B cell (primary cell): ENCODE results near the gene PTPN22. TPM values are rescaled to one million over a fixed set of nuclear protein-coding genes. Genes with fewer than 3 reads are reported as not detected.

Experiments
- ATAC-seq: fragments of 200-7000 bp; cut with Tn5 transposase; one replicate; pipeline ENCODE4 v1.10.0; 2021; ENCODE audit warnings: low read depth, mild to moderate bottlenecking, moderate number of reproducible peaks, moderate library complexity
- CTCF ChIA-PET: fragments of 350-600 bp; sonication (Branson Sonifier 250); formaldehyde crosslinking; loops from one replicate; lab custom pipeline; 2021; ENCODE audit warnings: antibody characterized with exemption, inconsistent platforms; lab: Charles Lee
- POLR2A ChIA-PET: fragments of 350-600 bp; sonication (Branson Sonifier 250); formaldehyde crosslinking; loops from one replicate; lab custom pipeline; 2021; ENCODE audit warnings: antibody characterized with exemption; lab: Charles Lee
- DNase-seq: peaks from one replicate; pipeline ENCODE4 v3.0.0; 2013
- H2AFZ ChIP-seq: 2 replicates; pipeline ENCODE4 v1.6.1; 2012; ENCODE audit warnings: mild to moderate bottlenecking, low read depth, low read length; ENCODE audit not compliant: insufficient read depth, poor library complexity, severe bottlenecking
- H3K27ac ChIP-seq, 2 donors: 1 replicate in 1 of 2; 2 replicates in 1 of 2; pipeline ENCODE4 v1.5.1; 2012 to 2013; ENCODE audit warnings: low read length in 2 of 2, mild to moderate bottlenecking in 2 of 2, moderate library complexity in 1 of 2
- H3K27me3 ChIP-seq, 4 experiments: fragments of 200-600 bp in 1 of 4; sonication (generic) in 1 of 4; replicated peaks in 1 of 4; 1 replicate in 2 of 4; 2 replicates in 2 of 4; pipeline versions ENCODE4 v1.6.1 to v1.7.0; 2013 to 2016; ENCODE audit warnings: low read length in 3 of 4, mild to moderate bottlenecking in 2 of 4, mixed read lengths in 1 of 4, moderate library complexity in 1 of 4; ENCODE audit not compliant: insufficient read depth in 4 of 4, control insufficient read depth in 3 of 4; ENCODE audit errors: control extremely low read depth in 1 of 4
- H3K36me3 ChIP-seq, 2 experiments: replicated peaks in 1 of 2; 1 replicate in 1 of 2; 2 replicates in 1 of 2; pipeline versions ENCODE4 v1.6.1 to v1.7.1; 2013; ENCODE audit warnings: low read length in 1 of 2; ENCODE audit not compliant: insufficient read depth in 2 of 2, control insufficient read depth in 1 of 2; ENCODE audit errors: control extremely low read depth in 1 of 2, extremely low read depth in 1 of 2
- H3K4me1 ChIP-seq, 2 donors: fragments of 200-600 bp in 1 of 2; sonication (generic) in 1 of 2; 1 replicate in 1 of 2; 2 replicates in 1 of 2; pipeline versions ENCODE4 v1.5.1 to v1.6.1; 2013 to 2017; ENCODE audit warnings: low read length in 2 of 2; ENCODE audit not compliant: control insufficient read depth in 2 of 2, insufficient read depth in 2 of 2
- H3K4me2 ChIP-seq: replicated peaks from 2 replicates; pipeline ENCODE3; 2012; ENCODE audit warnings: mild to moderate bottlenecking, low read depth, low read length; ENCODE audit not compliant: poor library complexity, severe bottlenecking
- H3K4me3 ChIP-seq, 5 experiments: fragments of 200-600 bp in 1 of 5; sonication (generic) in 1 of 5; 1 replicate in 3 of 5; 2 replicates in 2 of 5; pipeline versions ENCODE4 v1.5.1 to v1.7.0; 2011 to 2016; ENCODE audit warnings: low read length in 4 of 5, mild to moderate bottlenecking in 4 of 5, low read depth in 2 of 5, control low read depth in 1 of 5, moderate library complexity in 1 of 5; ENCODE audit not compliant: insufficient read depth in 1 of 5; ENCODE audit errors: control extremely low read depth in 1 of 5, extremely low read depth in 1 of 5
- H3K79me2 ChIP-seq: fragments of 200-600 bp; sonication (generic); one replicate; pipeline ENCODE4 v1.6.0; 2016; ENCODE audit warnings: low read length; ENCODE audit not compliant: control insufficient read depth, insufficient read depth
- H3K9ac ChIP-seq: fragments of 200-600 bp; sonication (generic); 2 replicates; pipeline ENCODE4 v1.6.1; 2017; ENCODE audit warnings: mild to moderate bottlenecking, low read length, moderate library complexity
- H3K9me3 ChIP-seq, 3 donors: one replicate each; pipeline versions ENCODE4 v1.6.1 to v1.7.1; 2013; ENCODE audit warnings: low read length in 2 of 3; ENCODE audit not compliant: control insufficient read depth in 2 of 3, insufficient read depth in 1 of 3; ENCODE audit errors: control extremely low read depth in 1 of 3
- H4K20me1 ChIP-seq: 2 replicates; pipeline ENCODE4 v1.6.0; 2012; ENCODE audit warnings: mild to moderate bottlenecking, low read length; ENCODE audit not compliant: insufficient read depth, control insufficient read depth, poor library complexity, severe bottlenecking
- H3K27ac Mint-ChIP-seq: one replicate; pipeline ENCODE4 v1.8.0; 2021; ENCODE audit warnings: mixed read lengths
- H3K27me3 Mint-ChIP-seq: one replicate; pipeline ENCODE4 v1.8.0; 2021; ENCODE audit warnings: mixed read lengths
- H3K4me1 Mint-ChIP-seq: one replicate; pipeline ENCODE4 v1.8.0; 2021; ENCODE audit warnings: mixed read lengths
- H3K4me3 Mint-ChIP-seq: one replicate; pipeline ENCODE4 v1.8.0; 2021; ENCODE audit warnings: mixed read lengths
- H3K9me3 Mint-ChIP-seq: one replicate; pipeline ENCODE4 v1.8.0; 2022; ENCODE audit warnings: mixed read lengths; ENCODE audit not compliant: insufficient read depth
- CTCF ChIP-seq: fragments of 200-600 bp; IDR thresholded peaks from one replicate; pipeline ENCODE4 v1.8.0; 2022; ENCODE audit warnings: antibody characterized with exemption, mild to moderate bottlenecking
- EZH2 ChIP-seq: IDR thresholded peaks from 2 replicates; pipeline ENCODE4 v1.6.1; 2012; ENCODE audit warnings: borderline replicate concordance, low read depth, mild to moderate bottlenecking, moderate library complexity, low read length; ENCODE audit not compliant: insufficient read depth, poor library complexity, severe bottlenecking
- WGBS: methylation state at CpG from one replicate; pipeline ENCODE4 v1.1.5; 2013; ENCODE audit warnings: missing lambda C conversion rate; ENCODE audit not compliant: insufficient coverage; 5-methylcytosine and 5-hydroxymethylcytosine counted together
- intact Hi-C: fragments of 100-400 bp; cut with micrococcal nuclease; formaldehyde crosslinking; loops from one replicate; pipeline ENCODE4 v1.10.0; 2022
- polyA minus RNA-seq: library from RNA; depleted of rRNA, polyadenylated mRNA; stranded (reverse); fragments of >200 nt; gene quantifications from 2 replicates; pipeline ENCODE4 v1.2.3, GENCODE V29; 2012
- polyA plus RNA-seq: library from polyadenylated mRNA; depleted of rRNA; stranded (reverse); fragments of >200 nt; gene quantifications from 2 replicates; pipeline ENCODE4 v1.2.3, GENCODE V29; 2012
- total RNA-seq, 2 donors: library from RNA; stranded (reverse); fragments of 120-200 nt in 1 of 2; gene quantifications; 1 replicate in 1 of 2; 2 replicates in 1 of 2; pipeline versions ENCODE4 v1.2.3 to v1.2.4, GENCODE V29; 2013 to 2022

Gene PTPN22
- total RNA-seq (34.4 and 37.4 TPM in 2 replicates), polyA plus RNA-seq (14.3 and 16.6 TPM in 2 replicates), polyA minus RNA-seq (23.6 and 30.3 TPM in 2 replicates)
- 77.2 TPM for total RNA-seq (2013)

- CTCF ChIA-PET = interaction anchor here (1.0 to 1.3 kb wide), 2 partner anchors 12 to 36 kb away, joined by 3 to 9 read pairs; no protein-coding TSS in a partner anchor
- WGBS = 3% methylated on average over 3 of the region's 4 CpGs
- no peaks in the 10 kb centered on the region for H3K27me3 ChIP-seq
- no peaks in the 10 kb centered on the region for H3K9me3 ChIP-seq
- ATAC-seq = peak; percentile 93
- intact Hi-C loops = loop anchor here (1.0 kb wide), 5 partner anchors 12 to 59 kb away; partner anchors contain the start of genes DCLRE1B, HIPK1 and RSBN1
- H3K4me3 ChIP-seq = peak within 1 kb of the TSS; percentile 52 to 72 (median 66)
- peak within 1 kb of the TSS; percentile 96 for H3K27ac Mint-ChIP-seq
- no peaks in the 10 kb centered on the region for H3K27me3 Mint-ChIP-seq
- peak within 1 kb of the TSS; percentile 92 for H3K4me3 Mint-ChIP-seq
- peaks cover 46% of the 10 kb centered on the region for H3K79me2 ChIP-seq
- no peaks in the 10 kb centered on the region for H3K36me3 ChIP-seq
- TF ChIP-seq CTCF = no peak
- TF ChIP-seq EZH2 = no peak
- DNase-seq = peak; percentile 88
- peaks cover 67% of the 10 kb centered on the region for H3K4me1 Mint-ChIP-seq
- H3K4me2 ChIP-seq = peak within 1 kb of the TSS; percentile 75
- H3K27ac ChIP-seq = peak within 1 kb of the TSS; percentile 84 to 91
- H3K4me1 ChIP-seq = peaks cover 50 to 52% of the 10 kb centered on the region in 2 donors
- peak within 1 kb of the TSS; percentile 70 for H3K9ac ChIP-seq
- H4K20me1 ChIP-seq = no peaks in the 10 kb centered on the region
- H2AFZ ChIP-seq = peak within 1 kb of the TSS; percentile 54
- no peaks in the 10 kb centered on the region for H3K9me3 Mint-ChIP-seq
- POLR2A ChIA-PET = no interaction called here
Measured at GRCh38 chr1:113871597-113872113, at the start of gene PTPN22. PTPN22 (minus strand) TSS chr1:113871712.

- no peak overlapping the region for H3K4me2 ChIP-seq
- no peaks in the 10 kb centered on the region for H4K20me1 ChIP-seq
- no peak overlapping the region for H3K27ac ChIP-seq
- H3K9ac ChIP-seq = no peak overlapping the region
- DNase-seq = no peak
- no peaks in the 10 kb centered on the region for H3K9me3 ChIP-seq
- H3K27ac Mint-ChIP-seq = no peak overlapping the region
- ATAC-seq = no peak
- no peaks in the 10 kb centered on the region for H3K36me3 ChIP-seq
- no peak overlapping the region for H3K4me3 Mint-ChIP-seq
- H2AFZ ChIP-seq = no peak overlapping the region
- H3K4me3 ChIP-seq = no peak overlapping the region
- H3K27me3 Mint-ChIP-seq = peaks cover 3% of the 10 kb centered on the region
- no peaks in the 10 kb centered on the region for H3K79me2 ChIP-seq
- ChIA-PET CTCF (no interaction called here), POLR2A (no interaction called here)
- no peaks in the 10 kb centered on the region for H3K4me1 Mint-ChIP-seq
- TF ChIP-seq EZH2 = no peak
- no peak for TF ChIP-seq CTCF
- peaks cover 0 to 5% (median 1%) of the 10 kb centered on the region in 4 experiments for H3K27me3 ChIP-seq
- no peaks in the 10 kb centered on the region for H3K4me1 ChIP-seq
- intact Hi-C loops = no loop called here
- no peaks in the 10 kb centered on the region for H3K9me3 Mint-ChIP-seq
Measured at GRCh38 chr1:113918243-113918642, 46.7 kb upstream of the PTPN22 start.
